IMR-90 (cell line): Measurements from ENCODE around the gene EED. TPM values are rescaled to one million over a fixed set of nuclear protein-coding genes. Genes with fewer than 3 reads are reported as not detected.

Source experiments
- ATAC-seq: fragments of 200-7000 bp; cut with Tn5 transposase; 2 replicates; pipeline ENCODE4 v1.9.1; 2020; ENCODE audit warnings: low read depth, mild to moderate bottlenecking, moderate library complexity
- BruUV-seq: library from RNA; stranded (reverse); fragments of 400-500 nt; replicated peaks from 2 replicates; lab custom pipeline; 2021; lab: Mats Ljungman, UMichigan
- CTCF ChIA-PET: fragments of 300-600 bp; formaldehyde crosslinking; extraction: SDS; loops from one replicate; lab custom pipeline; 2021; ENCODE audit warnings: antibody characterized with exemption; lab: Yijun Ruan, JAX
- POLR2A ChIA-PET: fragments of 300-600 bp; sonication (Branson Sonifier 250); formaldehyde crosslinking; loops from one replicate; lab custom pipeline; 2022; ENCODE audit warnings: antibody characterized with exemption; ENCODE audit not compliant: unreplicated experiment; lab: Charles Lee
- DNase-seq: peaks from one replicate; pipeline ENCODE4 v3.0.0; 2013
- H2AFZ ChIP-seq: replicated peaks from 2 replicates; pipeline ENCODE3; 2013; ENCODE audit warnings: low read length, mild to moderate bottlenecking; ENCODE audit not compliant: poor library complexity
- H2AK5ac ChIP-seq: 2 replicates; pipeline ENCODE4 v1.6.1; 2013; ENCODE audit warnings: low read depth, low read length, inconsistent platforms
- H2AK9ac ChIP-seq: replicated peaks from 2 replicates; pipeline ENCODE3; 2013; ENCODE audit warnings: mild to moderate bottlenecking, low read depth, low read length, moderate library complexity; ENCODE audit not compliant: poor library complexity
- H2BK120ac ChIP-seq: 2 replicates; pipeline ENCODE4 v1.6.1; 2013; ENCODE audit warnings: low read depth, low read length, inconsistent platforms
- H2BK15ac ChIP-seq: 3 replicates; pipeline ENCODE4 v1.6.1; 2013; ENCODE audit warnings: low read depth, low read length, inconsistent platforms
- H2BK20ac ChIP-seq: 2 replicates; pipeline ENCODE4 v1.6.1; 2013; ENCODE audit warnings: low read depth, mild to moderate bottlenecking, inconsistent platforms, low read length, moderate library complexity
- H2BK5ac ChIP-seq: 2 replicates; pipeline ENCODE4 v1.6.1; 2013; ENCODE audit warnings: mild to moderate bottlenecking, low read depth, low read length, inconsistent platforms; ENCODE audit not compliant: poor library complexity, severe bottlenecking
- H3K14ac ChIP-seq: replicated peaks from 2 replicates; pipeline ENCODE4 v1.6.1; 2013; ENCODE audit warnings: low read depth, low read length, inconsistent platforms
- H3K18ac ChIP-seq: 2 replicates; pipeline ENCODE4 v1.6.1; 2013; ENCODE audit warnings: low read depth, low read length, control low read depth
- H3K23ac ChIP-seq: 2 replicates; pipeline ENCODE4 v1.6.1; 2013; ENCODE audit warnings: low read depth, low read length, inconsistent platforms
- H3K27ac ChIP-seq: 2 replicates; pipeline ENCODE4 v1.5.1; 2013; ENCODE audit warnings: mild to moderate bottlenecking, control low read depth, low read length; ENCODE audit not compliant: insufficient read depth
- H3K27me3 ChIP-seq: 2 replicates; pipeline ENCODE4 v1.6.1; 2013; ENCODE audit warnings: low read length; ENCODE audit not compliant: control insufficient read depth, insufficient read depth
- H3K36me3 ChIP-seq: 2 replicates; pipeline ENCODE4 v1.6.1; 2013; ENCODE audit warnings: low read length, mixed read lengths; ENCODE audit not compliant: control insufficient read depth, insufficient read depth
- H3K4ac ChIP-seq: 2 replicates; pipeline ENCODE4 v1.6.1; 2013; ENCODE audit warnings: low read depth, low read length, inconsistent platforms
- H3K4me1 ChIP-seq: 2 replicates; pipeline ENCODE4 v1.6.1; 2013; ENCODE audit warnings: low read length, mixed read lengths; ENCODE audit not compliant: control insufficient read depth, insufficient read depth
- H3K4me2 ChIP-seq: 2 replicates; pipeline ENCODE4 v1.6.1; 2013; ENCODE audit warnings: low read depth, mild to moderate bottlenecking, control low read depth, low read length, moderate library complexity
- H3K4me3 ChIP-seq: 2 replicates; pipeline ENCODE4 v1.5.1; 2013; ENCODE audit warnings: low read depth, mild to moderate bottlenecking, control low read depth, low read length, moderate library complexity; ENCODE audit not compliant: insufficient read depth
- H3K56ac ChIP-seq: 2 replicates; pipeline ENCODE4 v1.6.1; 2013; ENCODE audit warnings: low read length, inconsistent platforms; ENCODE audit not compliant: insufficient read depth; ENCODE audit errors: extremely low read depth
- H3K79me1 ChIP-seq, 2 experiments: 2 replicates each; pipeline ENCODE4 v1.6.1; 2013; ENCODE audit warnings: low read length in 2 of 2, inconsistent platforms in 1 of 2, low read depth in 1 of 2
- H3K9ac ChIP-seq: 2 replicates; pipeline ENCODE4 v1.6.1; 2013; ENCODE audit warnings: low read depth, low read length, control low read depth
- H3K9me1 ChIP-seq: 2 replicates; pipeline ENCODE4 v1.6.1; 2013; ENCODE audit warnings: low read length, inconsistent platforms; ENCODE audit not compliant: insufficient read depth
- H3K9me3 ChIP-seq: 2 replicates; pipeline ENCODE4 v1.6.1; 2013; ENCODE audit warnings: low read length; ENCODE audit not compliant: control insufficient read depth, insufficient read depth
- H4K20me1 ChIP-seq: 2 replicates; pipeline ENCODE4 v1.6.1; 2013; ENCODE audit warnings: low read length, inconsistent platforms; ENCODE audit not compliant: insufficient read depth
- H4K5ac ChIP-seq: 2 replicates; pipeline ENCODE4 v1.6.1; 2013; ENCODE audit warnings: mild to moderate bottlenecking, low read depth, low read length, control low read depth
- H4K8ac ChIP-seq, 2 experiments: 2 replicates each; pipeline ENCODE4 v1.6.1; 2013; ENCODE audit warnings: low read depth in 2 of 2, low read length in 2 of 2, control low read depth in 1 of 2, inconsistent platforms in 1 of 2
- H4K91ac ChIP-seq: 2 replicates; pipeline ENCODE4 v1.6.1; 2013; ENCODE audit warnings: low read depth, low read length, inconsistent platforms; ENCODE audit not compliant: insufficient read depth
- BHLHE40 ChIP-seq: fragments of 150-350 bp; IDR thresholded peaks from 2 replicates; pipeline ENCODE4 v1.6.1; 2016; ENCODE audit warnings: mild to moderate bottlenecking, low read depth, low read length
- CEBPB ChIP-seq: IDR thresholded peaks from 2 replicates; pipeline ENCODE4 v1.6.1; 2012; ENCODE audit warnings: low read depth, low read length, improper control_type of control experiment
- CTCF ChIP-seq: conservative IDR thresholded peaks from 2 replicates; pipeline ENCODE4 v1.5.1; 2012; ENCODE audit warnings: mild to moderate bottlenecking, low read depth, low read length, improper control_type of control experiment
- FOS ChIP-seq: fragments of 150-350 bp; IDR thresholded peaks from 2 replicates; pipeline ENCODE4 v1.6.1; 2016; ENCODE audit warnings: low read depth, low read length
- MXI1 ChIP-seq: IDR thresholded peaks from 2 replicates; pipeline ENCODE4 v1.6.1; 2012; ENCODE audit warnings: low read depth, mild to moderate bottlenecking, low read length, moderate library complexity, borderline replicate concordance
- NFE2L2 ChIP-seq: fragments of 150-350 bp; IDR thresholded peaks from 2 replicates; pipeline ENCODE4 v1.6.1; 2016; ENCODE audit warnings: low read depth, mild to moderate bottlenecking, low read length
- RAD21 ChIP-seq: IDR thresholded peaks from 2 replicates; pipeline ENCODE4 v1.6.1; 2012; ENCODE audit warnings: low read length, improper control_type of control experiment
- RFX5 ChIP-seq: IDR thresholded peaks from 2 replicates; pipeline ENCODE4 v1.8.0; 2012; ENCODE audit warnings: low read depth, mild to moderate bottlenecking, low read length, moderate library complexity
- WGBS, 2 experiments: methylation state at CpG; one replicate each; pipeline versions ENCODE4 v1.1.5 to v1.1.7; 2013; ENCODE audit warnings: missing lambda C conversion rate in 2 of 2; ENCODE audit not compliant: insufficient read length in 1 of 2; ENCODE audit errors: extremely low coverage in 2 of 2; 5-methylcytosine and 5-hydroxymethylcytosine counted together
- dilution Hi-C: fragments of 300-500 bp; cut with HindIII; formaldehyde crosslinking; loops from one replicate; pipeline ENCODE4 v1.14.3; 2018; ENCODE audit warnings: low sequenced_read_pairs; ENCODE audit not compliant: unreplicated experiment
- in situ Hi-C: fragments of 300-500 bp; cut with MboI; formaldehyde crosslinking; loops from 3 replicates; pipeline ENCODE4 v1.14.3; 2019; ENCODE audit warnings: low sequenced_read_pairs, inconsistent platforms, mixed read lengths
- intact Hi-C: fragments of 100-400 bp; cut with micrococcal nuclease; formaldehyde crosslinking; loops from 2 replicates; pipeline ENCODE4 v1.10.0; 2022
- polyA plus RNA-seq, 3 experiments: library from polyadenylated mRNA; depleted of rRNA; stranded (reverse); fragments of >200 nt; gene quantifications; 2 replicates each; pipeline ENCODE4 v1.2.3, GENCODE V29; 2012; ENCODE audit warnings: low replicate concordance in 1 of 3
- total RNA-seq: library from RNA; depleted of rRNA; stranded (reverse); fragments of >200 nt; gene quantifications from 2 replicates; pipeline ENCODE4 v1.2.3, GENCODE V29; 2012

EED gene
- total and polyA plus RNA-seq, 2 of the 4 experiments (the other 2 are of a cell fraction), result 11.1 to 11.5 TPM

GRCh38 chr11:86241956-86242535 lies 2.5 kb upstream of the EED start:
- Histone ChIP-seq H3K9me1 (no peaks in the 10 kb centered on the region), H3K23ac (no peak overlapping the region), H3K14ac (no peak overlapping the region), H3K27ac (no peak overlapping the region), H4K5ac (no peak overlapping the region), H2AK5ac (no peak overlapping the region), H3K4ac (no peak overlapping the region), H4K8ac (no peak overlapping the region), H2BK120ac (no peak overlapping the region), H2BK20ac (no peak overlapping the region), H4K20me1 (peaks cover 18% of the 10 kb centered on the region), H2AK9ac (no peak overlapping the region), H4K91ac (no peak overlapping the region), H2AFZ (no peak overlapping the region), H3K56ac (no peak overlapping the region), H3K27me3 (peaks cover 12% of the 10 kb centered on the region), H2BK5ac (no peak overlapping the region), H3K9ac (no peak overlapping the region), H3K36me3 (no peaks in the 10 kb centered on the region), H3K4me2 (no peak overlapping the region), H2BK15ac (no peak overlapping the region), H3K18ac (no peak overlapping the region), H3K9me3 (no peaks in the 10 kb centered on the region), H3K4me1 (no peaks in the 10 kb centered on the region), H3K4me3 (no peak overlapping the region), H3K79me1 (peaks cover 0 to 10% of the 10 kb centered on the region in 2 experiments; a peak in 3 of 4 replicates)
- no peak for TF ChIP-seq NFE2L2
- TF ChIP-seq CTCF, result no peak
- no peak for TF ChIP-seq CEBPB
- no peak for TF ChIP-seq MXI1
- TF ChIP-seq RAD21, result no peak
- TF ChIP-seq FOS, result no peak
- no peak for TF ChIP-seq RFX5
- no peak for TF ChIP-seq BHLHE40
- WGBS, 2 experiments, result no CpG with 5 or more reads among the region's 4 CpGs
- ATAC-seq (no peak), DNase-seq (no peak)
- in situ Hi-C loops, result no loop called here
- dilution Hi-C loops, result no loop called here
- intact Hi-C loops, result no loop called here
- ChIA-PET POLR2A (no interaction called here), CTCF (no interaction called here)
- BruUV-seq, result no TSS peak
